Measurements from ENCODE around the gene MBNL2. TPM values are rescaled to one million over a fixed set of nuclear protein-coding genes. Genes with fewer than 3 reads are reported as not detected.

The MBNL2 gene
- total RNA-seq, 2 experiments from 2014 or later = 13.4 to 15.5 TPM

- DNase-seq = no peak
- no peak overlapping the region for H3K4me3 Mint-ChIP-seq
- H3K4me1 Mint-ChIP-seq = peaks cover 10% of the 10 kb centered on the region
- no peaks in the 10 kb centered on the region for H3K36me3 Mint-ChIP-seq (ENCODE audit: low read depth)
- H3K27me3 Mint-ChIP-seq = no peaks in the 10 kb centered on the region
- H3K27ac Mint-ChIP-seq = no peak overlapping the region
- ChIA-PET POLR2A (no interaction called here), CTCF (interaction anchor here (0.8 kb wide), 1 partner anchor 15 kb away, joined by 3 read pairs; no protein-coding TSS in a partner anchor)
- no peaks in the 10 kb centered on the region for H3K9me3 Mint-ChIP-seq
Observed at GRCh38 chr13:97250560-97250959, 28.4 kb downstream of the MBNL2 start.

GRCh38 chr13:97252735-97253134 lies 30.6 kb downstream of the MBNL2 start:
- no peak for DNase-seq
- Mint-ChIP-seq H3K36me3 (ENCODE audit: low read depth) (peaks cover 4% of the 10 kb centered on the region), H3K4me1 (peaks cover 27% of the 10 kb centered on the region), H3K27ac (no peak overlapping the region), H3K27me3 (no peaks in the 10 kb centered on the region), H3K9me3 (no peaks in the 10 kb centered on the region), H3K4me3 (no peak overlapping the region)
- POLR2A ChIA-PET = no interaction called here
- CTCF ChIA-PET = no interaction called here

- H3K4me3 Mint-ChIP-seq = no peak overlapping the region
- no peak overlapping the region for H3K27ac Mint-ChIP-seq
- H3K36me3 Mint-ChIP-seq (ENCODE audit: low read depth) = peaks cover 4% of the 10 kb centered on the region
- no peak for DNase-seq
- peaks cover 36% of the 10 kb centered on the region for H3K4me1 Mint-ChIP-seq
- CTCF ChIA-PET = no interaction called here
- no peaks in the 10 kb centered on the region for H3K9me3 Mint-ChIP-seq
- POLR2A ChIA-PET = no interaction called here
- H3K27me3 Mint-ChIP-seq = no peaks in the 10 kb centered on the region
Observed at GRCh38 chr13:97253581-97254293, 31.6 kb downstream of the MBNL2 start.

- Mint-ChIP-seq H3K9me3 (no peaks in the 10 kb centered on the region), H3K4me1 (peaks cover 46% of the 10 kb centered on the region), H3K4me3 (no peak overlapping the region), H3K27ac (no peak overlapping the region), H3K36me3 (ENCODE audit: low read depth) (peaks cover 7% of the 10 kb centered on the region), H3K27me3 (no peaks in the 10 kb centered on the region)
- DNase-seq = no peak
- ChIA-PET CTCF (no interaction called here), POLR2A (no interaction called here)
Observed at GRCh38 chr13:97254816-97255215, 32.7 kb downstream of the MBNL2 start.

- H3K4me1 Mint-ChIP-seq = peaks cover 49% of the 10 kb centered on the region
- ChIA-PET CTCF (no interaction called here), POLR2A (interaction anchor here (0.6 kb wide), 1 partner anchor 46 kb away, joined by 4 read pairs; no protein-coding TSS in a partner anchor)
- H3K27ac Mint-ChIP-seq = no peak overlapping the region
- no peaks in the 10 kb centered on the region for H3K27me3 Mint-ChIP-seq
- DNase-seq = no peak
- no peaks in the 10 kb centered on the region for H3K9me3 Mint-ChIP-seq
- peaks cover 11% of the 10 kb centered on the region for H3K36me3 Mint-ChIP-seq (ENCODE audit: low read depth)
- H3K4me3 Mint-ChIP-seq = no peak overlapping the region
Observed at GRCh38 chr13:97255515-97256021, 33.4 kb downstream of the MBNL2 start.

GRCh38 chr13:97256343-97256783 lies 34.2 kb downstream of the MBNL2 start:
- no peaks in the 10 kb centered on the region for H3K27me3 Mint-ChIP-seq
- ChIA-PET CTCF (no interaction called here), POLR2A (interaction anchor here (0.6 kb wide), 1 partner anchor 46 kb away, joined by 4 read pairs; no protein-coding TSS in a partner anchor)
- H3K36me3 Mint-ChIP-seq (ENCODE audit: low read depth) = peaks cover 11% of the 10 kb centered on the region
- no peak overlapping the region for H3K4me3 Mint-ChIP-seq
- H3K27ac Mint-ChIP-seq = no peak overlapping the region
- H3K9me3 Mint-ChIP-seq = no peaks in the 10 kb centered on the region
- no peak for DNase-seq
- peaks cover 53% of the 10 kb centered on the region for H3K4me1 Mint-ChIP-seq

GRCh38 chr13:97257228-97257755 lies 35.2 kb downstream of the MBNL2 start:
- no peak for DNase-seq
- CTCF ChIA-PET = no interaction called here
- POLR2A ChIA-PET = interaction anchor here (0.6 kb wide), 1 partner anchor 35 kb away, joined by 3 read pairs; no protein-coding TSS in a partner anchor
- peaks cover 63% of the 10 kb centered on the region for H3K4me1 Mint-ChIP-seq
- H3K9me3 Mint-ChIP-seq = no peaks in the 10 kb centered on the region
- H3K27me3 Mint-ChIP-seq = no peaks in the 10 kb centered on the region
- H3K27ac Mint-ChIP-seq = peak overlapping the region; percentile 60
- H3K36me3 Mint-ChIP-seq (ENCODE audit: low read depth) = peaks cover 11% of the 10 kb centered on the region
- no peak overlapping the region for H3K4me3 Mint-ChIP-seq

- POLR2A ChIA-PET = interaction anchor here (0.6 kb wide), 1 partner anchor 36 kb away, joined by 3 read pairs; no protein-coding TSS in a partner anchor
- H3K36me3 Mint-ChIP-seq (ENCODE audit: low read depth) = peaks cover 13% of the 10 kb centered on the region
- CTCF ChIA-PET = no interaction called here
- peak overlapping the region; percentile 60 for H3K27ac Mint-ChIP-seq
- no peak overlapping the region for H3K4me3 Mint-ChIP-seq
- no peaks in the 10 kb centered on the region for H3K9me3 Mint-ChIP-seq
- no peaks in the 10 kb centered on the region for H3K27me3 Mint-ChIP-seq
- peaks cover 66% of the 10 kb centered on the region for H3K4me1 Mint-ChIP-seq
- no peak for DNase-seq
Observed at GRCh38 chr13:97257800-97258799, 36.0 kb downstream of the MBNL2 start.

- peaks cover 16% of the 10 kb centered on the region for H3K36me3 Mint-ChIP-seq (ENCODE audit: low read depth)
- no peaks in the 10 kb centered on the region for H3K9me3 Mint-ChIP-seq
- no peak overlapping the region for H3K4me3 Mint-ChIP-seq
- peaks cover 67% of the 10 kb centered on the region for H3K4me1 Mint-ChIP-seq
- POLR2A ChIA-PET = no interaction called here
- DNase-seq = no peak
- no peak overlapping the region for H3K27ac Mint-ChIP-seq
- CTCF ChIA-PET = no interaction called here
- no peaks in the 10 kb centered on the region for H3K27me3 Mint-ChIP-seq
Observed at GRCh38 chr13:97258801-97259200, 36.7 kb downstream of the MBNL2 start.

GRCh38 chr13:97259410-97259797 lies 37.3 kb downstream of the MBNL2 start:
- no peak overlapping the region for H3K27ac Mint-ChIP-seq
- ChIA-PET POLR2A (no interaction called here), CTCF (no interaction called here)
- no peak for DNase-seq
- peaks cover 16% of the 10 kb centered on the region for H3K36me3 Mint-ChIP-seq (ENCODE audit: low read depth)
- no peaks in the 10 kb centered on the region for H3K27me3 Mint-ChIP-seq
- peaks cover 67% of the 10 kb centered on the region for H3K4me1 Mint-ChIP-seq
- no peaks in the 10 kb centered on the region for H3K9me3 Mint-ChIP-seq
- no peak overlapping the region for H3K4me3 Mint-ChIP-seq

GRCh38 chr13:97259798-97260714 lies 37.9 kb downstream of the MBNL2 start:
- peaks cover 70% of the 10 kb centered on the region for H3K4me1 Mint-ChIP-seq
- H3K27me3 Mint-ChIP-seq = no peaks in the 10 kb centered on the region
- H3K4me3 Mint-ChIP-seq = no peak overlapping the region
- peaks cover 18% of the 10 kb centered on the region for H3K36me3 Mint-ChIP-seq (ENCODE audit: low read depth)
- no peaks in the 10 kb centered on the region for H3K9me3 Mint-ChIP-seq
- POLR2A ChIA-PET = no interaction called here
- CTCF ChIA-PET = no interaction called here
- DNase-seq = no peak
- no peak overlapping the region for H3K27ac Mint-ChIP-seq
